ENCODE results near the gene KRTAP12-2. TPM values are rescaled to one million over a fixed set of nuclear protein-coding genes. Genes with fewer than 3 reads are reported as not detected.

The KRTAP12-2 gene
- total and polyA plus RNA-seq, 4 donors, result not detected

- WGBS, result 60% methylated on average over 21 of the region's 21 CpGs
- no peak for DNase-seq (ENCODE audit: low spot score)
These were observed 29.5 kb downstream of the KRTAP12-2 start, which contains the start of gene KRTAP10-10 for GRCh38 chr21:44637018-44637850. Gene KRTAP10-10, plus strand, starts transcription at chr21:44637356. Its CDS starts 62 bp downstream, at chr21:44637418.

GRCh38 chr21:44636209-44637017, 30.3 kb downstream of the KRTAP12-2 start:
- Histone ChIP-seq H3K4me1 (ENCODE audit: control insufficient read depth in 4 of 4, insufficient read depth in 4 of 4, low read length in 3 of 4) (no peaks in the 10 kb centered on the region), H3K9ac (ENCODE audit: low read depth in 1 of 2, low read length in 2 of 2) (no peak overlapping the region), H3K27ac (ENCODE audit: low read depth in 1 of 2, low read length in 2 of 2) (no peak overlapping the region), H3K36me3 (ENCODE audit: control insufficient read depth in 4 of 4, insufficient read depth in 3 of 4, low read depth in 1 of 4, low read length in 3 of 4) (no peaks in the 10 kb centered on the region), H3K27me3 (ENCODE audit: control insufficient read depth in 4 of 4, insufficient read depth in 4 of 4, low read length in 3 of 4) (peaks cover 0 to 3% (median 0%) of the 10 kb centered on the region in 4 donors), H3K4me3 (ENCODE audit: low read depth in 1 of 3, low read length in 3 of 3) (no peak overlapping the region), H3K9me3 (ENCODE audit: control insufficient read depth in 4 of 4, low read length in 3 of 4) (peaks cover 0 to 9% (median 3%) of the 10 kb centered on the region in 4 donors)
- no peak for TF ChIP-seq ZBTB33 (IDR thresholded peaks at IDR 0.05)
- TF ChIP-seq TAF1 (conservative IDR thresholded peaks at IDR 0.05), result no peak
- no peak for TF ChIP-seq GABPA (IDR thresholded peaks at IDR 0.05 in 1 of 2, conservative IDR thresholded peaks at IDR 0.05 in 1 of 2)
- TF ChIP-seq SP1 (IDR thresholded peaks at IDR 0.05), result no peak
- no peak for TF ChIP-seq RAD21 (IDR thresholded peaks at IDR 0.05)
- no peak for TF ChIP-seq HNF4A (conservative IDR thresholded peaks at IDR 0.05)
- TF ChIP-seq EGR1 (IDR thresholded peaks at IDR 0.05; ENCODE audit: low read depth in 2 of 2), result no peak
- TF ChIP-seq JUND (IDR thresholded peaks at IDR 0.05), result no peak
- TF ChIP-seq MAX (IDR thresholded peaks at IDR 0.05), result no peak
- TF ChIP-seq RXRA (IDR thresholded peaks at IDR 0.05), result no peak
- TF ChIP-seq FOXA2 (IDR thresholded peaks at IDR 0.05), result no peak
- no peak for TF ChIP-seq REST (IDR thresholded peaks at IDR 0.05)
- TF ChIP-seq FOXA1 (IDR thresholded peaks at IDR 0.05), result no peak
- no peak for TF ChIP-seq HNF4G (IDR thresholded peaks at IDR 0.05)
- TF ChIP-seq ATF3 (IDR thresholded peaks at IDR 0.05), result no peak
- no peak for TF ChIP-seq CTCF (IDR thresholded peaks at IDR 0.05; ENCODE audit: low read depth, low read length, missing input control)
- no peak for DNase-seq (ENCODE audit: low spot score)
- WGBS, result 80% methylated on average over 15 of the region's 15 CpGs

More at GRCh38 chr21:44637018-44637850, 29.5 kb downstream of the KRTAP12-2 start, which contains the start of gene KRTAP10-10:
- H3K27me3 ChIP-seq (ENCODE audit: control insufficient read depth in 4 of 4, insufficient read depth in 4 of 4, low read length in 3 of 4), result peaks cover 0 to 3% (median 0%) of the 10 kb centered on the region in 4 donors
- H3K27ac ChIP-seq (ENCODE audit: low read depth in 1 of 2, low read length in 2 of 2), result no peak within 1 kb of the TSS
- H3K4me3 ChIP-seq (ENCODE audit: low read depth in 1 of 3, low read length in 3 of 3), result no peak within 1 kb of the TSS
- H3K36me3 ChIP-seq (ENCODE audit: control insufficient read depth in 4 of 4, insufficient read depth in 3 of 4, low read depth in 1 of 4, low read length in 3 of 4), result no peaks in the 10 kb centered on the region
- TF ChIP-seq HNF4G (IDR thresholded peaks at IDR 0.05), result no peak
- no peak for TF ChIP-seq HNF4A (conservative IDR thresholded peaks at IDR 0.05)
- TF ChIP-seq FOXA2 (IDR thresholded peaks at IDR 0.05), result no peak
- no peak for TF ChIP-seq YY1 (IDR thresholded peaks at IDR 0.05)
- no peak for TF ChIP-seq RXRA (IDR thresholded peaks at IDR 0.05)
- TF ChIP-seq ATF3 (IDR thresholded peaks at IDR 0.05), result no peak
- no peak within 1 kb of the TSS for H3K9ac ChIP-seq (ENCODE audit: low read depth in 1 of 2, low read length in 2 of 2)
- no peaks in the 10 kb centered on the region for H3K4me1 ChIP-seq (ENCODE audit: control insufficient read depth in 4 of 4, insufficient read depth in 4 of 4, low read length in 3 of 4)
- H3K9me3 ChIP-seq (ENCODE audit: control insufficient read depth in 4 of 4, low read length in 3 of 4), result peaks cover 0 to 3% (median 2%) of the 10 kb centered on the region in 4 donors

Measured in liver (tissue), 9 donors.